NB4 (cell line): Measurements from ENCODE around the gene RBFOX1.

Experiments
- POLR2A ChIP-seq: IDR thresholded peaks from 2 replicates; pipeline ENCODE4 v1.6.1; 2011; ENCODE audit warnings: mild to moderate bottlenecking; ENCODE audit not compliant: insufficient read length; ENCODE audit errors: extremely low read depth
- TF ChIP-seq, protein P1 (sequence below): IDR thresholded peaks from one replicate; pipeline ENCODE4 v1.5.1; 2012; ENCODE audit warnings: low read depth, low read length

DNA sequence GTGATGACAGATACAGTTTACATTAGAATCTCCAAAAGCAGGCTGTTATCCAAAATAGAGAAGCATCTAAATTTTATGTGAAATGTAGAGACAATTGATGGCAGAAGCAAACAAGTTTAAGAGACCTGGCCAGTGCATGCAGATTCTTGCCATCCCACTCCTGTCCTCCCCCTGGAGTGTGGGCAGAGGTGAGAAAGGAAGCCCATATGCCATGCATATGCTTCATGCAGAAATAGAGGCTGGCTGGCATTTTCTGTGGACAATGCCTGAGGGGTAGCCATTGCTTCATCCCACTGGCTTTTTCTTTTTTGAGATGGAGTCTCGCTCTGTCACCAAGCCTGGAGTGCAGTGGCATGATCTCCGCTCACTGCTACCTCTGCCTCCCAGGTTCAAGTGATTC lies 382.1 kb downstream of the RBFOX1 start:
- TF ChIP-seq, protein P1, sequence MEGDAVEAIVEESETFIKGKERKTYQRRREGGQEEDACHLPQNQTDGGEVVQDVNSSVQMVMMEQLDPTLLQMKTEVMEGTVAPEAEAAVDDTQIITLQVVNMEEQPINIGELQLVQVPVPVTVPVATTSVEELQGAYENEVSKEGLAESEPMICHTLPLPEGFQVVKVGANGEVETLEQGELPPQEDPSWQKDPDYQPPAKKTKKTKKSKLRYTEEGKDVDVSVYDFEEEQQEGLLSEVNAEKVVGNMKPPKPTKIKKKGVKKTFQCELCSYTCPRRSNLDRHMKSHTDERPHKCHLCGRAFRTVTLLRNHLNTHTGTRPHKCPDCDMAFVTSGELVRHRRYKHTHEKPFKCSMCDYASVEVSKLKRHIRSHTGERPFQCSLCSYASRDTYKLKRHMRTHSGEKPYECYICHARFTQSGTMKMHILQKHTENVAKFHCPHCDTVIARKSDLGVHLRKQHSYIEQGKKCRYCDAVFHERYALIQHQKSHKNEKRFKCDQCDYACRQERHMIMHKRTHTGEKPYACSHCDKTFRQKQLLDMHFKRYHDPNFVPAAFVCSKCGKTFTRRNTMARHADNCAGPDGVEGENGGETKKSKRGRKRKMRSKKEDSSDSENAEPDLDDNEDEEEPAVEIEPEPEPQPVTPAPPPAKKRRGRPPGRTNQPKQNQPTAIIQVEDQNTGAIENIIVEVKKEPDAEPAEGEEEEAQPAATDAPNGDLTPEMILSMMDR: no peak
- no peak for TF ChIP-seq POLR2A
